Effector memory CD8-positive, alpha-beta T cell (primary cell): Measurements from ENCODE around the gene ANTKMT.

Experiments
- ATAC-seq: fragments of 150-1000 bp; cut with Tn5 transposase; replicated peaks from 2 replicates; pipeline ENCODE4 v1.10.0; 2021; ENCODE audit warnings: mild to moderate bottlenecking, moderate library complexity
- DNase-seq, 3 experiments: peaks; one replicate each; pipeline ENCODE4 v3.0.0; 2021
- H3K27ac Mint-ChIP-seq, 2 donors: one replicate each; pipeline ENCODE4 v1.8.0; 2022; ENCODE audit warnings: mild to moderate bottlenecking in 2 of 2, mixed read lengths in 2 of 2, moderate library complexity in 2 of 2
- H3K27me3 Mint-ChIP-seq, 2 donors: one replicate each; pipeline ENCODE4 v1.8.0; 2022; ENCODE audit warnings: mixed read lengths in 2 of 2
- H3K36me3 Mint-ChIP-seq: one replicate; pipeline ENCODE4 v1.8.0; 2022; ENCODE audit warnings: mild to moderate bottlenecking, moderate library complexity, mixed read lengths; ENCODE audit not compliant: insufficient read depth
- H3K4me1 Mint-ChIP-seq, 2 donors: one replicate each; pipeline ENCODE4 v1.8.0; 2022; ENCODE audit warnings: low read depth in 2 of 2, mixed read lengths in 2 of 2
- H3K4me3 Mint-ChIP-seq, 2 donors: one replicate each; pipeline ENCODE4 v1.8.0; 2022; ENCODE audit warnings: mild to moderate bottlenecking in 2 of 2, mixed read lengths in 2 of 2, moderate library complexity in 2 of 2
- H3K9me3 Mint-ChIP-seq, 2 donors: one replicate each; pipeline ENCODE4 v1.8.0; 2022; ENCODE audit warnings: mixed read lengths in 2 of 2

ANTKMT gene

DNA sequence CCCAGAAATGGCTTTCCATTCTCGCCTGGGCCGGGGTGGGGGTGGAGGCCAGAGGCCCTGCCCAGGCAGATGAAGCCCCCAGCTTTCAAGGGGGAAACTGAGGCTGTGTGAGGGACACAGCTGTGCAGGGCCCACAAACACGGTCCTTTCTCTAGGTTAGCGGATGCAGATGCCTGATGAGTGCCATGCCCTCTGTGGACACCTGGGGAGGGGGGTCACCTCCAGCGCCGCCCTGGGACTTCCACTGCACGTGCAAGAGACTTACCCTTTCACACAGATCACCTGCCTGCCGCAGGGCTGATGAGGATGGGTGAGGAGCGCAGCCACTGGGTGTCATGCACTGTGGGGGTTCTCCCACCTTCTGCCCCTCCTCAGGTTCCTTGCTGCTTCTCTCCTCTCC lies 2.6 kb upstream of the ANTKMT start:
- Mint-ChIP-seq H3K27ac (no peak overlapping the region), H3K27me3 (peaks cover 0 to 8% of the 10 kb centered on the region in 2 donors), H3K36me3 (peaks cover 17% of the 10 kb centered on the region), H3K4me3 (no peak overlapping the region), H3K4me1 (peaks cover 18 to 19% of the 10 kb centered on the region in 2 donors), H3K9me3 (no peaks in the 10 kb centered on the region)
- ATAC-seq (no peak), DNase-seq (no peak)

DNA sequence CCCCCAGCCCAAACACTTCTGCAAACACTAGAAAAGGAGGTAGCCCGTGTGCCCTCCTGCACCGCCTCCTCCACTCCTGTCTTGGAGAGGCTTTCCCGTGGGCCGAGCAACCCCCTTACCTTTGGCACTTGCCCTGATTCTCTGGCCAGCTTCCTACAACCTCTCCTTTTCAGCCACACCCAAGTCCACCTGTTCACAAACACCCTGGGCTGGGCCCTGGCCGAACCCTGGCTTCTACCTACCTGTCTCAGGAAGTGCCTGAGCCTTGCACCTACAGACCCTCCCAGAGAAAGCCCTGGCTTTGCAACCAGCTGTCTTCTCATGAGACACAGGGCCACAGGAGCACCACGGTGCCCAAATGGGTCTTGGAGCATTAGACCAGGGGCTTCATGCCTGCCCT lies 2.0 kb upstream of the ANTKMT start:
- H3K27ac Mint-ChIP-seq: peak overlapping the region in 1 of 2 donors; percentile 68
- H3K4me1 Mint-ChIP-seq: peaks cover 18 to 19% of the 10 kb centered on the region in 2 donors
- H3K4me3 Mint-ChIP-seq: peak overlapping the region; percentile 84 to 85
- DNase-seq (no peak), ATAC-seq (no peak)
- peaks cover 0 to 8% of the 10 kb centered on the region in 2 donors for H3K27me3 Mint-ChIP-seq
- H3K36me3 Mint-ChIP-seq: peaks cover 15% of the 10 kb centered on the region
- H3K9me3 Mint-ChIP-seq: no peaks in the 10 kb centered on the region

DNA sequence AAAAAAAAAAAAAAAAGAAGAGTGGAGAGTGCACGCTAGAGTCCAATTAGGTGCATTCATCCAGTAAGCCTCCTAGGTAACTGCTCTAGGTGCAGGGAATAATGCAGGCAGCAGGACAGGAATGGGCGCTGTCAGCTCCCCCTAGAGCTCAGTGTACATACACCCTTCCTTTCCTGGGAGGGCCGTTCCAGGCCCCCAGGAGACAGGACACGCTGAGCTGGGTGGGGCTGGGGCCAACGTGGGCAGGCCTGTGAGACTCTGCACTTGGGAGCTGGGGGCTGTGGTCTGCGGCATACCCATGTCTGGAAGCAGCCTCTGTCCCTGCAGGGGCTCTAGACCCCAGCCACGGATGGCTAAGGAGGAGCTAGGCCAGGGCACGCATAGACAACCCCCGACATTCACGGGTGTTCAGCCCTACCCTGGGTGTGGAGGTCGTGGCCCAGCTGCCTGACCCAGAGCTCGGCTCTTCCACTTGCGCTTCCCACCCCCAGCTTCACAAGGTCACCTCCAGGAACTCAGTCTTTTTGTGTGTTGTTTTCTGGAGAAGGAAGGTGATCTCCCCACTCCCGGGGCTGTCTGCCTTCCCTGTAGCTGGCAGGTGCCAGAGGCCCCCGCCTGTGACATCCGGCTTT lies 1.0 kb upstream of the ANTKMT start:
- H3K4me1 Mint-ChIP-seq: peaks cover 18 to 19% of the 10 kb centered on the region in 2 donors
- DNase-seq (no peak), ATAC-seq (no peak)
- peaks cover 0 to 8% of the 10 kb centered on the region in 2 donors for H3K27me3 Mint-ChIP-seq
- peak overlapping the region; percentile 84 to 85 for H3K4me3 Mint-ChIP-seq
- H3K36me3 Mint-ChIP-seq: peaks cover 18% of the 10 kb centered on the region
- peak overlapping the region; percentile 69 to 71 for H3K27ac Mint-ChIP-seq
- no peaks in the 10 kb centered on the region for H3K9me3 Mint-ChIP-seq

DNA sequence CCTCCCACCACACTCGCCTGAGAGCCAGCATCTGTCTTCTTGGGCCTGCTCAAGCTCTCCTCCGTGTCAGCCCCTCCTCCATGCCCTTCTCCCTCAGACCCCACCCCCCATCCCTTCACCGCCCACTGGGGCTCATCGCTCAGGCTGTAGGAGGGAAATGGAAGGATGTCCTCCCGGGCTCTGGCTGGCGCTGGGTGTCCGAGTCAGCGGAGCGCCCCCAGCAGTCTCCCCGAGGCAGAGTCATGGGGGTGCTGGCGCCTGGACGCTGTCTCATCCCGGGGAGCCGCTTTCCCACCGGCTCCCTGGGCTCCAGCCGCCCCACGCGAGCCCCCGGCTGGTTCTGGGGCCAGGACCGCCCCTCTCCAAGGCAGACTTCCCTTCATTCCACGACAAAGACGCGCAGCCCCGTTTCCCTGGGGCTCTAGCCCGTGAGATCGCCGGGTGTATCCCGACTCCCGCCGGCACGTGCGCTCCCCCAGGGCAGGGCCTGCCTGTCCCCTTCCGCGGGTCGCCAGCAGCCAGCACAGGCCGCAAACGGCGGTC lies 428 bp upstream of the ANTKMT start:
- Mint-ChIP-seq H3K4me3 (peak overlapping the region; percentile 84 to 85), H3K27me3 (peaks cover 0 to 8% of the 10 kb centered on the region in 2 donors), H3K36me3 (peaks cover 18% of the 10 kb centered on the region), H3K4me1 (peaks cover 19 to 22% of the 10 kb centered on the region in 2 donors), H3K27ac (peak overlapping the region; percentile 69 to 71), H3K9me3 (no peaks in the 10 kb centered on the region)
- ATAC-seq (peak; percentile 5), DNase-seq (no peak)

DNA sequence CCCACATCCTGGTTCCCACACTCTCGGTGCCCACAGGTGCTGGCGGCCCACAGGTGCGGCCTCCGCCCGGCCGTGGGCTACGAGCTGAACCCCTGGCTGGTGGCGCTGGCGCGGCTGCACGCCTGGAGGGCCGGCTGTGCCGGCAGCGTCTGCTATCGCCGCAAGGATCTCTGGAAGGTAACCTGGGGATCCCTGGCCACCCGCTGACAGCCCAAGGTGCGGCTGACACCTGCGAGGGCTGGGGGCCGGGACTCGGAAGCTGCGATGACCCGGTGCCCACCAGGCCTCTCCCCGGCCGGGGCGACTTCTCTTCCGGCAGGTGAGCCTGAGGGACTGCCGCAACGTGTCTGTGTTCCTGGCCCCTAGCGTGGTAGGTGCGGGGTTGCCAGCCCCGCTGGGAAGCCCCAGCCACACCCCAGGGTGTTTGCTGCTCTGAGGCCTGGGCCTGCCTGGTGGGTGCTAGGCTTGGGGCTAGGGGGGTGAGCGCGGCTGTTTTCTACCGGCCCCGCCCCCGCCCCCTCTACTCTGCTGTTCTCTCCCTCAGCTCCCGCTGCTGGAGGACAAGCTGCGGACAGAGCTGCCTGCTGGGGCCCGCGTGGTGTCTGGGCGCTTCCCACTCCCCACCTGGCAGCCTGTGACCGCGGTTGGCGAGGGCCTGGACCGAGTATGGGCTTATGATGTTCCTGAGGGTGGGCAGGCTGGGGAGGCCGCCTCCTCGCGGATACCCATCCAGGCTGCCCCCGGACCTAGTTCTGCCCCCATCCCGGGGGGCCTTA lies 1.0 kb downstream of the ANTKMT start:
- Mint-ChIP-seq H3K36me3 (peaks cover 22% of the 10 kb centered on the region), H3K27ac (peak overlapping the region; percentile 49 to 83)
- ATAC-seq: peak; percentile 47

DNA sequence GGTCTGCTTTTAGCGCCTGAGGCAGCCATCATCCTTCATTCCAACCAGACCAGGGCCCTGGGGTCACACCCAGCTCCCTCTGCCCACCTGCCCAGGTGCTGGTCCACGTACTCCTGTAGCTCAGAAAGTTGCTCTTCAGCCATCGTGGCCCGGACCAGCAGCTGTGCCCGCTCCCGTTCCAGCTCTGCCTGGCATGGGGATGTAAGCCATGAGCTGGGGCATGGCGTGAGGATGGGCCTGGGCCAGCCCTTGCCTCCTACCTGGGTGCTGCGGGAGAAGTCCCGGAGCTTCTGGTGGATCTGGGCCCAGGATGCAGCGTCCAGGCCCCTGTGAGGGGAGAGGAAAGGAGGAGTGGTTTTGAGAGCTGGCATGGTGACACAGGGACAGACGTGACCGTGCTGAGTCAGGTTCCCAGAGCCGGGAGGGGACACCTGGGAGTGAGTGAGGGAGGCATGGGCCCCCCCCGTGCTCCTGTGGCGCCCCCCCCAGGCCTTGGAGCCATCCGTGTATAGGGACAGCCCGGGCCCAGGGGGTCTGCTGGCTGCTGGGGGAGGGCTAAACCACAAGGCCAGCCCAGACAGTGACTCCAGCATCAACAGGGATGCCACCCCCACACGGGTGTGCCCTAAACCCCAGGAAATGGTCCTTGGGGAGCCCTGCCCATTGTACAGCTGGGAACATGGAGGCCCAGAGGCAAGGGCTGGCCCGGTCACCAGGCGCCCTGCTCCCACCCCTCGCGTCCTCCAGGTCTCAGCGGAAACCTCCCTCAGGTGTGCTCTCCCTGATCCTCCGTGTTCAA lies 2.1 kb downstream of the ANTKMT start:
- Mint-ChIP-seq H3K36me3 (peaks cover 25% of the 10 kb centered on the region), H3K27me3 (no peaks in the 10 kb centered on the region), H3K4me3 (peak overlapping the region; percentile 45 to 81), H3K4me1 (peaks cover 15 to 19% of the 10 kb centered on the region in 2 donors), H3K27ac (peak overlapping the region; percentile 49 to 83), H3K9me3 (no peaks in the 10 kb centered on the region)
- no peak for ATAC-seq
- DNase-seq: no peak

More for the DNA sequence above, 1.0 kb downstream of the ANTKMT start:
- no peaks in the 10 kb centered on the region for H3K27me3 Mint-ChIP-seq
- H3K4me3 Mint-ChIP-seq: peak overlapping the region; percentile 79 to 81
- peak in 2 of 3 experiments; percentile 43 to 44 for DNase-seq
- H3K4me1 Mint-ChIP-seq: peaks cover 15 to 19% of the 10 kb centered on the region in 2 donors
- no peaks in the 10 kb centered on the region for H3K9me3 Mint-ChIP-seq

DNA sequence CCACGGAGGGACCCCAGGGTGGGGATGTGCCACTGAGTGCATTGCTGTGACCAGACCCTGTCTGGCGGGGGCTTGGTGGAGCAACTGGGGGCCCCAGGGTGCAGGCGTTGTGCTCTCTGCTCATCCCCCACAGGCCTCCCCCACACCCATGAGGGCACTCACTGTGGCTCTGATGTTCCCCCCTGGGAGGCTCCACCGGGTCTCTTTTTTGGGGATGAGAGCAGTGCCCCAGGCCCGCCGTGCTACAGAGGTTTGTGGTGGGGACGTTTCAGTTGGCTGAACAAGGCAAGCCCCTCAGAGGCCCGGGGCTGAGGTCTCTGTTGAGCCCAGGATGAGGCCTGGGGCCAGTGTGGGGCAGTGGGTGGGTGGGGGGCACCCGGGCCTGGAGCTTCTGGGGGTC lies 2.7 kb downstream of the ANTKMT start:
- peaks cover 30% of the 10 kb centered on the region for H3K36me3 Mint-ChIP-seq
- peak overlapping the region in 1 of 2 donors; percentile 42 for H3K4me3 Mint-ChIP-seq
- H3K27me3 Mint-ChIP-seq: no peaks in the 10 kb centered on the region
- ATAC-seq: no peak
- peak overlapping the region in 1 of 2 donors; percentile 62 for H3K27ac Mint-ChIP-seq
- H3K9me3 Mint-ChIP-seq: no peaks in the 10 kb centered on the region
- peaks cover 15 to 19% of the 10 kb centered on the region in 2 donors for H3K4me1 Mint-ChIP-seq
- no peak for DNase-seq

DNA sequence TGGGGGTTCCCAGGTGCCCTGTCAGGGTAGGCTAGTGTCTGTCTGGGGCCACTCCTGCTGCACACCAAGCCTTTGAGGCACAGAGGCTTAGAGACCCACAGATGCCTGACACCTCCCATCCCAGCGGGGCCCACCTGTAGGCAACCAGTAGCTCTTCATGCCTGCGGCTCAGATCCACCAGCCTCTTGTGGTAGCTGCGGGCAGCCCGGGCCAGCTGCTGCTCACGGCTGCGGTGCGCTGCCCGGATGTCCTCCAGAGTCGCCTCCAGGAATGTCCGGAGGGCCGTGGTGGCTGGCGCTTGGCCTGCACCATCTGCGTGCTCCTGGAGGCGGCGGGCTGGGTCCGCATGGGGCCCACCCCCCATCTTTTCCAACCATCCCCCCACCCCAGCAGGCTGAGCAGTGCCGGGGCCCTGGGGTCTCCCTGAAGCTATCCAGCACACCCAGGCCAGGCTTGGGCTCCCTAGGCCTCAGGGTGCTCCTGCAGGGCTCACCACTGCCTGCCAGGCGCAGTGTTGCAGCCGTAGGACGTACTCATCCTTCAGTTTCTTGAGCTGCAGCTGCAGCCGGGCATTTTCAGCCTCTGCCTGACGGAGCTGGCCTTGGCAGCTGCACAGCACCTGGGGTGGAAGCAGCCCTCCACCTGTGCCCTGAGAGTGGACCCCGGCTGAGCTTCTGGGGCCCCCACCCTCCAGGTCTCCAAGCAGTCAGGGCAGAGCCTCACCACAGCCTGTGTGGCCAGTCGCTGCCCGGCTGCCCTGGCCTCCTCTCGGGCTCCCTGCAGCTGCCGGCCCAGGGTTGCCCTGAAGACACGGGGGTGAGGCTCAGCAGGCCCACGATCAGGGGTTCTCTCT lies 3.5 kb downstream of the ANTKMT start:
- no peak for DNase-seq
- Mint-ChIP-seq H3K27me3 (no peaks in the 10 kb centered on the region), H3K4me3 (no peak overlapping the region), H3K27ac (peak overlapping the region in 1 of 2 donors; percentile 62), H3K36me3 (peaks cover 34% of the 10 kb centered on the region), H3K9me3 (no peaks in the 10 kb centered on the region), H3K4me1 (peaks cover 10 to 15% of the 10 kb centered on the region in 2 donors)
- no peak for ATAC-seq

DNA sequence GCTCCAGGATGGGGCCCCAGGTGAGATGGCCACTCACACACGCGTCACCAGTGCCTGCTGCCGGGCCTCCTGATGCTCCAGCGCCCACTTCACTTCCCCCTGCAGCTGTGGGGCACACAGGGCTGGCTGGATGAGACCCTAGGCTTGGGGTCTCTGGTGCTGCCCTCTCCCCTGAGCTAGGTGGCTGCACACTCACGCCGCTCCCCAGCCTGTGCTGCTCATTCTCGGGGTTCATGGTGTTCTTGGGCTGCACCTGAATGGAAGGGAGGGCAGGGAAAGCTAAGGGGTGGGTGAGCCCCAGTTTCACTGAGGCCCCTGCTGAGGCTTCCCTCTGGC lies 4.1 kb downstream of the ANTKMT start:
- no peaks in the 10 kb centered on the region for H3K9me3 Mint-ChIP-seq
- H3K36me3 Mint-ChIP-seq: peaks cover 38% of the 10 kb centered on the region
- ATAC-seq (no peak), DNase-seq (no peak)
- H3K4me1 Mint-ChIP-seq: peaks cover 9 to 15% of the 10 kb centered on the region in 2 donors
- peak overlapping the region in 1 of 2 donors; percentile 80 for H3K4me3 Mint-ChIP-seq
- H3K27ac Mint-ChIP-seq: peak overlapping the region in 1 of 2 donors; percentile 20
- no peaks in the 10 kb centered on the region for H3K27me3 Mint-ChIP-seq

DNA sequence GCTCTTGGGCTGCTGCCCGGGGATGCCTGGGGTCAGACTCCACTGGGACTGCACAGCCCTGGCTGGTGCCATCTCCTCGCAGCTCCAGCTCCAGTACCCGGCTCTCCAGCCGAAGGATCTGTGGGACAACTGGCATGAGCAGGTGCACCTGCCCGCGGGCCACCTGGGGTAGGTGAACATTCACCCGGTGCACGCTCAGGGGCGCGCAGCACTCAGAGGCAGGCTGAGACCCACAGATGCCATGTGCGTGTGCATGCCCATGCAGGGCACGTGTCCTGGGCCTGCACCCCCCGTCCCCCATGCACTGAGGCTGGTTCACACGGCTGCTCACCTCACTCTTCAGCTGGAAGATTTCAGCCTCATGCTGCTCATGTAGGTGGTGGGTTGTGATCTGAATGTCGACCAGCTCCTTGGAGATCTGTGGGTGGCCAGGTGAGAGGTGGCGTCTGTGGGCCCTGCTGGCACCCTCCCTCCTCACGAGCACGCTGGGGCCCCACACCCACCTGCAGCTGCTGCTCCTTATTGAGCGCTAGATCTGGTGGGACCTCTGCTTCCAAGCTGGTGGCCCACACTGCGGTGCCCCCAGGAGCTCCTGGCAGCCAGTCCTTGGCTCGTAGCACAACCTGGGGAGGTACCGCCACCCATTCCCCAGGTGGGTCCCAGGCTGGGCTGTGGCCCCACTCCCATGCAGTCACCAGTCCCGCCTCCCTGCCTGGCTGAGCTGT lies 4.7 kb downstream of the ANTKMT start:
- H3K27me3 Mint-ChIP-seq: no peaks in the 10 kb centered on the region
- H3K27ac Mint-ChIP-seq: peak overlapping the region in 1 of 2 donors; percentile 73
- H3K4me3 Mint-ChIP-seq: peak overlapping the region in 1 of 2 donors; percentile 80
- no peaks in the 10 kb centered on the region for H3K9me3 Mint-ChIP-seq
- H3K4me1 Mint-ChIP-seq: peaks cover 3 to 11% of the 10 kb centered on the region in 2 donors
- ATAC-seq (no peak), DNase-seq (no peak)
- H3K36me3 Mint-ChIP-seq: peaks cover 32% of the 10 kb centered on the region

DNA sequence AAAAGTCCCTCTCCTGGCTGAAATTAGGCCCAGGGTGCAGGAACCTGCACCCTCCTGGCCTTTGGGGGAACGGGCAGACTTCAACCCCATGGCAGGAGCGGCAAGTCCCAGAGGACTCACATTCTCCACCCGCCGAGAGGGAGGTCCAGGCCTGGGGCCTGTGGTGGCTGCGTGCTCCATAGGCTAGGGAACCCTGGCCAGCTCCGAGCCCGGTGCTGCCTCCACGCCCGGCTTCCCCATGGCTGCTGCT lies 5.2 kb downstream of the ANTKMT start:
- peak overlapping the region in 1 of 2 donors; percentile 73 for H3K27ac Mint-ChIP-seq
- H3K4me3 Mint-ChIP-seq: peak overlapping the region; percentile 72 to 80
- DNase-seq (no peak), ATAC-seq (no peak)
- no peaks in the 10 kb centered on the region for H3K9me3 Mint-ChIP-seq
- no peaks in the 10 kb centered on the region for H3K27me3 Mint-ChIP-seq
- H3K36me3 Mint-ChIP-seq: peaks cover 34% of the 10 kb centered on the region
- H3K4me1 Mint-ChIP-seq: peaks cover 3 to 11% of the 10 kb centered on the region in 2 donors
